ENCODE data around the gene GSPT1. TPM values are rescaled to one million over a fixed set of nuclear protein-coding genes. Genes with fewer than 3 reads are reported as not detected.
"Not testable (repeated sequence)": the region's sequence is repeated elsewhere in the genome, so short reads cannot be mapped to it uniquely, and the experiment has no call there.

Gene GSPT1
- total RNA-seq, 2 experiments from 2014 or later = 54.3 to 146 TPM

GRCh38 chr16:11824362-11824761 lies 91.4 kb downstream of the GSPT1 start:
- Histone ChIP-seq H2AFZ (ENCODE audit: low read length) (no peak overlapping the region), H3K36me3 (ENCODE audit: insufficient read depth, low read length) (no peaks in the 10 kb centered on the region), H3K9me2 (ENCODE audit: insufficient read depth, low read length) (no peaks in the 10 kb centered on the region), H3K79me2 (ENCODE audit: insufficient read depth, low read depth, low read length) (no peaks in the 10 kb centered on the region), H3K4me2 (ENCODE audit: low read length) (no peak overlapping the region), H3K9me3 (ENCODE audit: low read length) (no peaks in the 10 kb centered on the region), H3K27ac (ENCODE audit: low read depth, low read length, poor library complexity, severe bottlenecking) (no peak overlapping the region), H3K4me1 (ENCODE audit: insufficient read depth, low read length, poor library complexity, severe bottlenecking) (no peaks in the 10 kb centered on the region), H4K20me1 (ENCODE audit: insufficient read depth, low read length) (no peaks in the 10 kb centered on the region), H3K4me3 (ENCODE audit: low read depth, low read length, poor library complexity, severe bottlenecking) (no peak overlapping the region)
- intact Hi-C loops (cut with micrococcal nuclease; ENCODE audit: unreplicated experiment) = no loop called here
- BruUV-seq (replicated peaks) = no TSS peak
- POLR2A ChIA-PET = interaction anchor here (0.6 to 0.7 kb wide), 2 partner anchors 13 to 41 kb away, joined by 3 read pairs; no protein-coding TSS in a partner anchor
- no peak for DNase-seq (ENCODE audit: low spot score)
- TF ChIP-seq EZH2phosphoT487 (IDR thresholded peaks at IDR 0.05; ENCODE audit: borderline replicate concordance, low read depth, low read length) = no peak
- TF ChIP-seq, protein P1, sequence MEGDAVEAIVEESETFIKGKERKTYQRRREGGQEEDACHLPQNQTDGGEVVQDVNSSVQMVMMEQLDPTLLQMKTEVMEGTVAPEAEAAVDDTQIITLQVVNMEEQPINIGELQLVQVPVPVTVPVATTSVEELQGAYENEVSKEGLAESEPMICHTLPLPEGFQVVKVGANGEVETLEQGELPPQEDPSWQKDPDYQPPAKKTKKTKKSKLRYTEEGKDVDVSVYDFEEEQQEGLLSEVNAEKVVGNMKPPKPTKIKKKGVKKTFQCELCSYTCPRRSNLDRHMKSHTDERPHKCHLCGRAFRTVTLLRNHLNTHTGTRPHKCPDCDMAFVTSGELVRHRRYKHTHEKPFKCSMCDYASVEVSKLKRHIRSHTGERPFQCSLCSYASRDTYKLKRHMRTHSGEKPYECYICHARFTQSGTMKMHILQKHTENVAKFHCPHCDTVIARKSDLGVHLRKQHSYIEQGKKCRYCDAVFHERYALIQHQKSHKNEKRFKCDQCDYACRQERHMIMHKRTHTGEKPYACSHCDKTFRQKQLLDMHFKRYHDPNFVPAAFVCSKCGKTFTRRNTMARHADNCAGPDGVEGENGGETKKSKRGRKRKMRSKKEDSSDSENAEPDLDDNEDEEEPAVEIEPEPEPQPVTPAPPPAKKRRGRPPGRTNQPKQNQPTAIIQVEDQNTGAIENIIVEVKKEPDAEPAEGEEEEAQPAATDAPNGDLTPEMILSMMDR (conservative IDR thresholded peaks at IDR 0.05; ENCODE audit: low read length) = no peak
- CTCF ChIA-PET (ENCODE audit: unreplicated experiment) = no interaction called here

- CTCF ChIA-PET (ENCODE audit: unreplicated experiment); POLR2A ChIA-PET; H3K36me3 ChIP-seq (ENCODE audit: insufficient read depth, low read length); DNase-seq (ENCODE audit: low spot score); H2AFZ ChIP-seq (ENCODE audit: low read length); intact Hi-C loops (cut with micrococcal nuclease; ENCODE audit: unreplicated experiment); H3K4me1 ChIP-seq (ENCODE audit: insufficient read depth, low read length, poor library complexity, severe bottlenecking); H3K4me2 ChIP-seq (ENCODE audit: low read length); BruUV-seq (replicated peaks); H3K9me3 ChIP-seq (ENCODE audit: low read length); H4K20me1 ChIP-seq (ENCODE audit: insufficient read depth, low read length); H3K79me2 ChIP-seq (ENCODE audit: insufficient read depth, low read depth, low read length); H3K27ac ChIP-seq (ENCODE audit: low read depth, low read length, poor library complexity, severe bottlenecking); H3K4me3 ChIP-seq (ENCODE audit: low read depth, low read length, poor library complexity, severe bottlenecking); H3K9me2 ChIP-seq (ENCODE audit: insufficient read depth, low read length): not testable (repeated sequence)
Observed at GRCh38 chr16:11823645-11824044, 92.1 kb downstream of the GSPT1 start.

- no TSS peak for BruUV-seq (replicated peaks)
- no peaks in the 10 kb centered on the region for H3K79me2 ChIP-seq (ENCODE audit: insufficient read depth, low read depth, low read length)
- H3K4me3 ChIP-seq (ENCODE audit: low read depth, low read length, poor library complexity, severe bottlenecking) = no peak overlapping the region
- no peak overlapping the region for H3K27ac ChIP-seq (ENCODE audit: low read depth, low read length, poor library complexity, severe bottlenecking)
- H2AFZ ChIP-seq (ENCODE audit: low read length) = no peak overlapping the region
- no peak for DNase-seq (ENCODE audit: low spot score)
- H3K4me1 ChIP-seq (ENCODE audit: insufficient read depth, low read length, poor library complexity, severe bottlenecking) = no peaks in the 10 kb centered on the region
- intact Hi-C loops (cut with micrococcal nuclease; ENCODE audit: unreplicated experiment) = no loop called here
- no peaks in the 10 kb centered on the region for H3K9me3 ChIP-seq (ENCODE audit: low read length)
- POLR2A ChIA-PET = no interaction called here
- no peak for TF ChIP-seq EZH2phosphoT487 (IDR thresholded peaks at IDR 0.05; ENCODE audit: borderline replicate concordance, low read depth, low read length)
- TF ChIP-seq, protein P1 (conservative IDR thresholded peaks at IDR 0.05; ENCODE audit: low read length) = no peak
- H3K9me2 ChIP-seq (ENCODE audit: insufficient read depth, low read length) = no peaks in the 10 kb centered on the region
- CTCF ChIA-PET (ENCODE audit: unreplicated experiment) = no interaction called here
- H3K36me3 ChIP-seq (ENCODE audit: insufficient read depth, low read length) = no peaks in the 10 kb centered on the region
- H4K20me1 ChIP-seq (ENCODE audit: insufficient read depth, low read length) = no peaks in the 10 kb centered on the region
- H3K4me2 ChIP-seq (ENCODE audit: low read length) = no peak overlapping the region
Observed at GRCh38 chr16:11819798-11820197, 96.0 kb downstream of the GSPT1 start.

DNA sequence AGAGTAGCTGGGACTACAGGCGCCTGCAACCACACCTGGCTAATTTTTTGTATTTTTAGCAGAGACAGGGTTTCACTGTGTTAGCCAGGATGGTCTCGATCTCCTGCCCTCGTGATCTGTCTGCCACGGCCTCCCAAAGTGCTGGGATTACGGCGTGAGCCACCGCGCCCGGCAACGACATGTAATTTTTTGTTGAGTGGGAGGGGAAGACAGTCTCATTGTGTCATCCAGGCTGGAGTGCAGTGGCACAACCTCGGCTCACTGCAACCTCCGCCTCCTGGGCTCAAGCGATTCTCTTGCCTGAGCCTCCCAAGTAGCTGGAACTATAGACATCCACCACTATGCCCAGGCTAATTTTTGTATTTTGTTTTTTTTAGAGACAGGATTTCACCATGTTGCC lies 96.8 kb downstream of the GSPT1 start:
- H3K4me2 ChIP-seq (ENCODE audit: low read length); H3K4me1 ChIP-seq (ENCODE audit: insufficient read depth, low read length, poor library complexity, severe bottlenecking); intact Hi-C loops (cut with micrococcal nuclease; ENCODE audit: unreplicated experiment); DNase-seq (ENCODE audit: low spot score); CTCF ChIA-PET (ENCODE audit: unreplicated experiment); H3K79me2 ChIP-seq (ENCODE audit: insufficient read depth, low read depth, low read length); H4K20me1 ChIP-seq (ENCODE audit: insufficient read depth, low read length); H3K9me3 ChIP-seq (ENCODE audit: low read length); H3K27ac ChIP-seq (ENCODE audit: low read depth, low read length, poor library complexity, severe bottlenecking); H3K9me2 ChIP-seq (ENCODE audit: insufficient read depth, low read length); H3K36me3 ChIP-seq (ENCODE audit: insufficient read depth, low read length); H2AFZ ChIP-seq (ENCODE audit: low read length); H3K4me3 ChIP-seq (ENCODE audit: low read depth, low read length, poor library complexity, severe bottlenecking); BruUV-seq (replicated peaks): not testable (repeated sequence)
- POLR2A ChIA-PET = interaction anchor here (1.0 kb wide), 1 partner anchor 9 kb away, joined by 3 read pairs; no protein-coding TSS in a partner anchor
